ENCODE results near the gene SUPT20H. TPM values are rescaled to one million over a fixed set of nuclear protein-coding genes. Genes with fewer than 3 reads are reported as not detected.
"Not testable (repeated sequence)": the region's sequence is repeated elsewhere in the genome, so short reads cannot be mapped to it uniquely, and the experiment has no call there.

Gene SUPT20H
- total and polyA plus RNA-seq, 10 of the 15 experiments (the other 5 are each of a cell fraction or from before 2014, with no cell fraction given): 12.3 to 69.8 (median 47.5) TPM

GRCh38 chr13:37053111-37053510 lies 6.4 kb downstream of the SUPT20H start:
- in situ Hi-C loops (cut with MboI): loop anchor here (25.0 kb wide), 1 partner anchor 1309 kb away; no protein-coding TSS in a partner anchor
- CTCF ChIA-PET; H3K36me3 ChIP-seq (ENCODE audit: control insufficient read depth in 2 of 2, insufficient read depth in 2 of 2, low read length in 1 of 2); POLR2A ChIA-PET; H3K9me3 ChIP-seq (replicated peaks; ENCODE audit: control insufficient read depth, insufficient read depth, low read length); H3K27me3 ChIP-seq (replicated peaks in 1 of 2; ENCODE audit: control insufficient read depth in 2 of 2, insufficient read depth in 2 of 2, low read length in 1 of 2); RAD21 ChIA-PET (ENCODE audit: unreplicated experiment); DNase-seq (ENCODE audit: low read depth, low spot score); FAIRE-seq; H3K9ac ChIP-seq (ENCODE audit: control insufficient read depth, insufficient read depth, low read length); H3K4me3 ChIP-seq; SMC1A ChIA-PET (ENCODE audit: uncharacterized antibody, unreplicated experiment); H3K4me1 ChIP-seq (ENCODE audit: control insufficient read depth, insufficient read depth, low read length); H4K20me1 ChIP-seq (ENCODE audit: control insufficient read depth, insufficient read depth); ATAC-seq; H2AFZ ChIP-seq (ENCODE audit: control insufficient read depth, low read depth, low read length); H3K27ac ChIP-seq (ENCODE audit: control insufficient read depth, insufficient read depth); intact Hi-C loops (cut with micrococcal nuclease; ENCODE audit: unreplicated experiment); BruUV-seq (replicated peaks); H3K4me2 ChIP-seq (ENCODE audit: control insufficient read depth, insufficient read depth): not testable (repeated sequence)
- WGBS (ENCODE audit: insufficient coverage, insufficient replicate concordance, low lambda C conversion rate, missing lambda C conversion rate): 93% methylated on average over 3 of the region's 3 CpGs
- peaks cover 27% of the 10 kb centered on the region for H3K79me2 ChIP-seq (ENCODE audit: control insufficient read depth, insufficient read depth, low read length)

DNA sequence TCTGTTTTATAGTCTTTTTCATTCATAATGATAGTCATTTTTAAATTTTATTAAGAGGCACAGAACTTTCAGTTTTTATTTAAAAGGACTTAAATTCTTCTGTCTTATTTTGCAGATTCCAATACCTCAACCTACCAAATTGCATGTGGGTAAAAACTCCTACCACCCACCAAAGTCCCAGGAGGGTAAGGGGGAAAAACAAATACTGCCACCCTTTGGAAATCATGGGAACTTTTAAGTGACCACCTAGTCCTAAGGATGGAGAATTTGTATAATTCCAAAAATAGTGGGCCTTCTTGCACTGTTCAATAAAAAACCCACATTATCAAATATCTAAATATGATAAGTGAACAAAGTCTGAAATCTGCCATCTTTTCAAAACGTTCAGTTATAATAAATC lies 9.7 kb downstream of the SUPT20H start:
- Histone ChIP-seq H3K4me3 (no peak overlapping the region), H4K20me1 (ENCODE audit: control insufficient read depth, insufficient read depth) (no peaks in the 10 kb centered on the region), H3K4me2 (ENCODE audit: control insufficient read depth, insufficient read depth) (no peak overlapping the region), H3K9me3 (replicated peaks; ENCODE audit: control insufficient read depth, insufficient read depth, low read length) (no peaks in the 10 kb centered on the region), H3K9ac (ENCODE audit: control insufficient read depth, insufficient read depth, low read length) (no peak overlapping the region), H3K36me3 (ENCODE audit: control insufficient read depth in 2 of 2, insufficient read depth in 2 of 2, low read length in 1 of 2) (peaks cover 0 to 11% of the 10 kb centered on the region in 2 experiments; a peak in 1 of 4 replicates), H3K27ac (ENCODE audit: control insufficient read depth, insufficient read depth) (no peak overlapping the region), H3K4me1 (ENCODE audit: control insufficient read depth, insufficient read depth, low read length) (no peaks in the 10 kb centered on the region), H3K27me3 (replicated peaks in 1 of 2; ENCODE audit: control insufficient read depth in 2 of 2, insufficient read depth in 2 of 2, low read length in 1 of 2) (no peaks in the 10 kb centered on the region), H2AFZ (ENCODE audit: control insufficient read depth, low read depth, low read length) (no peak overlapping the region), H3K79me2 (ENCODE audit: control insufficient read depth, insufficient read depth, low read length) (peaks cover 15% of the 10 kb centered on the region)
- no peak for ATAC-seq
- in situ Hi-C loops (cut with MboI) (loop anchor here (25.0 kb wide), 1 partner anchor 1312 kb away; no protein-coding TSS in a partner anchor), intact Hi-C loops (cut with micrococcal nuclease; ENCODE audit: unreplicated experiment) (loop anchor here (5.0 kb wide), 1 partner anchor 38 kb away; no protein-coding TSS in a partner anchor)
- DNase-seq (ENCODE audit: low read depth, low spot score): no peak
- CTCF ChIA-PET: no interaction called here
- FAIRE-seq: no peak
- SMC1A ChIA-PET (ENCODE audit: uncharacterized antibody, unreplicated experiment): no interaction called here
- RAD21 ChIA-PET (ENCODE audit: unreplicated experiment): no interaction called here
- 61% methylated on average over 1 of the region's 1 CpG for WGBS (ENCODE audit: insufficient coverage, insufficient replicate concordance, low lambda C conversion rate, missing lambda C conversion rate)
- BruUV-seq (replicated peaks): no TSS peak
- POLR2A ChIA-PET: no interaction called here
- TF ChIP-seq, protein P1, sequence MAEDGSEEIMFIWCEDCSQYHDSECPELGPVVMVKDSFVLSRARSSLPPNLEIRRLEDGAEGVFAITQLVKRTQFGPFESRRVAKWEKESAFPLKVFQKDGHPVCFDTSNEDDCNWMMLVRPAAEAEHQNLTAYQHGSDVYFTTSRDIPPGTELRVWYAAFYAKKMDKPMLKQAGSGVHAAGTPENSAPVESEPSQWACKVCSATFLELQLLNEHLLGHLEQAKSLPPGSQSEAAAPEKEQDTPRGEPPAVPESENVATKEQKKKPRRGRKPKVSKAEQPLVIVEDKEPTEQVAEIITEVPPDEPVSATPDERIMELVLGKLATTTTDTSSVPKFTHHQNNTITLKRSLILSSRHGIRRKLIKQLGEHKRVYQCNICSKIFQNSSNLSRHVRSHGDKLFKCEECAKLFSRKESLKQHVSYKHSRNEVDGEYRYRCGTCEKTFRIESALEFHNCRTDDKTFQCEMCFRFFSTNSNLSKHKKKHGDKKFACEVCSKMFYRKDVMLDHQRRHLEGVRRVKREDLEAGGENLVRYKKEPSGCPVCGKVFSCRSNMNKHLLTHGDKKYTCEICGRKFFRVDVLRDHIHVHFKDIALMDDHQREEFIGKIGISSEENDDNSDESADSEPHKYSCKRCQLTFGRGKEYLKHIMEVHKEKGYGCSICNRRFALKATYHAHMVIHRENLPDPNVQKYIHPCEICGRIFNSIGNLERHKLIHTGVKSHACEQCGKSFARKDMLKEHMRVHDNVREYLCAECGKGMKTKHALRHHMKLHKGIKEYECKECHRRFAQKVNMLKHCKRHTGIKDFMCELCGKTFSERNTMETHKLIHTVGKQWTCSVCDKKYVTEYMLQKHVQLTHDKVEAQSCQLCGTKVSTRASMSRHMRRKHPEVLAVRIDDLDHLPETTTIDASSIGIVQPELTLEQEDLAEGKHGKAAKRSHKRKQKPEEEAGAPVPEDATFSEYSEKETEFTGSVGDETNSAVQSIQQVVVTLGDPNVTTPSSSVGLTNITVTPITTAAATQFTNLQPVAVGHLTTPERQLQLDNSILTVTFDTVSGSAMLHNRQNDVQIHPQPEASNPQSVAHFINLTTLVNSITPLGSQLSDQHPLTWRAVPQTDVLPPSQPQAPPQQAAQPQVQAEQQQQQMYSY (CRISPR knock-in tag; IDR thresholded peaks at IDR 0.05): no peak
- TF ChIP-seq CUX1 (IDR thresholded peaks at IDR 0.05; ENCODE audit: insufficient replicate concordance, low read depth, low read length) (no peak), JUND (IDR thresholded peaks at IDR 0.05; ENCODE audit: low read depth, low read length) (no peak)

All from GM12878 (cell line).